Measurements from ENCODE around the gene PDE4D. TPM values are rescaled to one million over a fixed set of nuclear protein-coding genes. Genes with fewer than 3 reads are reported as not detected.

The PDE4D gene
- total RNA-seq, 2 donors from 2014 or later: 33.8 to 82.6 TPM

DNA sequence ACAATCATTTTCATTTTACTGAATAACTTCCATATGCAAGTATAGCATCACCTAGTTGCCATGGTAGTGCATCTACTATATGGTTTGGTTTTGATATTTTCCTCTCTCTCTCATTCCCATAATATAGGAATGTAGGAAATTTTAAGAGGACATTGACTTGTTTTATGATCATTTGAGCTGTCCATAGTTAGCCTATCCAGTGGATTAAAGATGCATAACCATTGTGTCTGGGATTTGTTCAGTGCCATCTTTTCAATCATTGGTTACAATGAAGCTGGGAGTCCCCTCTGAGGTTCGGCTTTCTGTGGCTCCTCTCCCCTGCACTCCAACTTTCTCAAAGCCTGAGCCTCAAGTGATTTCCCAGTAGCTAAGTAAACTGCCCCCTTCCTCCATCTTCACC lies 852.2 kb downstream of the PDE4D start:
- intact Hi-C loops (cut with DNase I): no loop called here
- ATAC-seq (no peak), DNase-seq (no peak)

DNA sequence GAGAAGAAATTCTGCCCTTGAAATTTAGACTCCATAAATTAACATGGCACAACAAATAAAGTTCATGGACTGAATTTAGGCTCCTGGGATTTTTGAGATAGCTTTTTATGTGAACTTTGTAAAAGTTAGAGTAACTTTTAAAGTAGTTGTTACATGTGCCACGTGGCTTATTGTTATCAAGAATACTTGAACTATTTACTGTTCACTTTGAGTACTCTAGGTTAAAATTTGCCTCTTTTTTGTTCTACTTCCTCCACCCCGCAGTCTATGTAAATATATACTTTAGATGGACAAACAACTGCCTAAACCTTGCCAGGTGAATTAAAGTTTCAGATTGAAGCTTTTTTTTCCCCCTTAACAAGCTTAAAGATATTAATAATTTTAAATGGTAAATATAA lies 852.7 kb downstream of the PDE4D start:
- ATAC-seq: no peak
- no peak for DNase-seq
- intact Hi-C loops (cut with DNase I): no loop called here

DNA sequence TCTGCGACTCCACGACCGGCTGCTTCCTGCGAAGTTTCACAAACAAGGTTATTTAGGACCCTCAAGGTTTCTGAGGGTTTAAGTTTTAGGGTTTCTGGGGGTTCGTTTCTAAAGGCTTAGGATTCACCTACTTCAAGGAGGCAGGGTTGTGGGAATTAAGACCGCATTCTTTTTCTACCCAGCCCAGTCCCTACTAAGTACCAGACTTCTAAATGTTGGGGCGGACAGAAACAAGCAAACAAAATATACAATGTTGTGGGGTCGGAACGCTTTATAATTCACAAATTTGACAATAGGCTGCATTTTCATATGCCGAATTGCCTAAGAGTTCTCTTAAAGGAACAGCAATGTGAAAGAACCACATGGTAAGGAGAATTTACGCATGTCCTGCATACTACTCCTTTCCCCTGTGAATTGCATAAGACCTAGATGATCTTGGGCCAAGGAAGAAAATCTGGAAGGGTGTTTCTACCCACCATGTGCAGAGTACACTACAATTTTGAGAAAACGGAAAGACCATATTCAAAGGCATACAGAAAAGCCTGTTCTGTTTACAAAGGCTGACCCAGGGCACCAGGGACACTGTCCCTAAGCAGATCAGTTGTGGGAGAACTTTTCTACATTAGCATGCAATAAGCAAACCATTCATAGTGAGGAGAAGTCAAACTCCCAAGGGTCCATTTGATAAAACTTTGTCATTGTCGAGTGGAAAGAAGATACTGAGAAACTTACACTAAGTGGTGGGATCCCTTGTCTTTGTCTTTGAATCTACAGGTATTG lies 853.3 kb downstream of the PDE4D start:
- no peak for DNase-seq

GRCh38 chr5:59039296-59040023 lies 854.1 kb downstream of the PDE4D start:
- peak; percentile 91 for DNase-seq
- intact Hi-C loops (cut with DNase I): loop anchor here (1.0 to 5.0 kb wide), 3 partner anchors 48 to 88 kb away; no protein-coding TSS in a partner anchor
- peak; percentile 76 to 86 for ATAC-seq

More for the DNA sequence above, 853.3 kb downstream of the PDE4D start:
- ATAC-seq: peak; percentile 27 to 42
- intact Hi-C loops (cut with DNase I): no loop called here

- intact Hi-C loops (cut with DNase I): loop anchor here (1.0 to 5.0 kb wide), 3 partner anchors 48 to 88 kb away; no protein-coding TSS in a partner anchor
- peak; percentile 39 for DNase-seq
- ATAC-seq: peak; percentile 60 to 69
Observed at GRCh38 chr5:59038798-59039295, 854.7 kb downstream of the PDE4D start.

- no peak for DNase-seq
- intact Hi-C loops (cut with DNase I): loop anchor here (5.0 kb wide), 2 partner anchors 49 to 89 kb away; no protein-coding TSS in a partner anchor
- no peak for ATAC-seq
Observed at GRCh38 chr5:59037941-59038797, 855.4 kb downstream of the PDE4D start.

DNA sequence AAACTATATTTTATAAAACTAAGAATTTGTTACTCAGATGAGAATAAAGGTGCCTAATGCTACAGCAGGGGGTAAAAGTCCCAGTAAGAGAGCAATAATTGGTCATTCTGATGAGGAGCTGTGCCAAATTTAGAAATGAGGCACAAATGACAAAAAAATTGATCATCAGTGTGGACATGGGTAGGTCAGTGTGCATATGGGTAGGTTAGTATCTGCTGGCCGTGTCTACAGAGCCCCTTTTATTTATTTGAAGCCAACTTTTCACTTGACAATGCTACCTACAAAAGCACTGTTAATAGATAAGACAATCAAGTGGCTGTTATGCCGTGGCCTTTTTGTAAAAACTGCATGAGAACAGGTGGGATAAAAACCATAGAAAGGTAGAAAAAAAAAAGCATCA lies 856.1 kb downstream of the PDE4D start:
- no peak for DNase-seq
- no peak for ATAC-seq
- intact Hi-C loops (cut with DNase I): loop anchor here (5.0 kb wide), 2 partner anchors 50 to 90 kb away; no protein-coding TSS in a partner anchor

DNA sequence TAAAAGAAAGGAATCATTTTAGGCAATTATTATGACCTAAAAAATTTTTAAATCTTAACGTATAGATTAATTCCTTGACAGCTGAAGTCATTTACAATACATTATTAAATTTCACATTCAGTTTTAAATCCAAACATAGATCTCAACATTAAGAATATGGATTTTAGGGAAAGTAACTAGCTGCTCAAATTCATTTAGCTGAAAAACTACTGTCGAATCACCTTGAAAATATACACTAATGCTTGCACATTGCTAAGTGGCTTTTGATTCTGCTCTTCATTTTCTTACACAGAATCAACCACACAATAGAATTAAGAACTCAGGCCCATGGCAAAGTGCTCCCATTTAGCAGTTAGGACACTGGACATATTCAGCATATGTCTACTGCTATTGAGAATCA lies 856.5 kb downstream of the PDE4D start:
- DNase-seq (no peak), ATAC-seq (no peak)
- intact Hi-C loops (cut with DNase I): loop anchor here (5.0 kb wide), 2 partner anchors 50 to 90 kb away; no protein-coding TSS in a partner anchor

DNA sequence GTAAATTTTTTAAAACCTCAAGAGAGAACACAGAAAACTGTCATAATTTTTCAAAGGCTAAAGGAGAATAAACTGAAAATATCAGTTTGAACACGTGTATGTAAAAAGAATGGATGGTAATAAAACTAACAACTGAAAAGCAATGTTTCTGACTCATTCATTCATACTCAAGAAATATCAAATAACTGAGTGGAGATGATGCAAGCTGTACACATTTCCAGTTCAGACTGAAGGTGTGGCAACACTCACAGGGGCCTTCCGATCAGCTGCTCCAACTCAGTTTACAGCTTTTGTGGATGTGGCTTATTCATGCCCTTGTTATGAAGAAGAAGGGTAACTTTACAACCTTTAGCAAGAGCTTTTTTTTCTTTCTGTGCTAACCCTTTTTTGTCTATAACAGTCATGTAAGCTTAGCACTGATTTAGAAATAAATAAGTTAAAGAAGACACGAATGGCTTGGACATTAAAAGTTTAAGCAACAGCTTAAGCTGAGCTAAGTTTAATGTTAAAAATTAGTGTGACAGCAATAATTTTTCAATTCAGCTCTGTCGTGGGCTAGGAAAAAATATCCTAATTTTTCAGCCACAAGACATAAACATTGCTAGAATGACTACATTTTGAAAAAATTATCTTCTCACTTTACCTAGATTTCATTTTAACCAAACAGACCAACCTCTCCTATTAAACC lies 857.1 kb downstream of the PDE4D start:
- intact Hi-C loops (cut with DNase I): loop anchor here (5.0 kb wide), 2 partner anchors 51 to 91 kb away; no protein-coding TSS in a partner anchor
- ATAC-seq (peak in 1 of 2 donors; percentile 7), DNase-seq (peak; percentile 47)

- no peak for DNase-seq
- intact Hi-C loops (cut with DNase I): loop anchor here (2.0 to 5.0 kb wide), 3 partner anchors 52 to 133 kb away; no protein-coding TSS in a partner anchor
- no peak for ATAC-seq
Observed at GRCh38 chr5:59035681-59036080, 857.8 kb downstream of the PDE4D start.

GRCh38 chr5:59034498-59035186 lies 858.9 kb downstream of the PDE4D start:
- ATAC-seq: no peak
- DNase-seq: no peak
- intact Hi-C loops (cut with DNase I): loop anchor here (2.0 to 5.0 kb wide), 3 partner anchors 53 to 134 kb away; no protein-coding TSS in a partner anchor

- DNase-seq: no peak
- ATAC-seq: no peak
- intact Hi-C loops (cut with DNase I): no loop called here
Observed at GRCh38 chr5:59027145-59027907, 866.2 kb downstream of the PDE4D start.

DNA sequence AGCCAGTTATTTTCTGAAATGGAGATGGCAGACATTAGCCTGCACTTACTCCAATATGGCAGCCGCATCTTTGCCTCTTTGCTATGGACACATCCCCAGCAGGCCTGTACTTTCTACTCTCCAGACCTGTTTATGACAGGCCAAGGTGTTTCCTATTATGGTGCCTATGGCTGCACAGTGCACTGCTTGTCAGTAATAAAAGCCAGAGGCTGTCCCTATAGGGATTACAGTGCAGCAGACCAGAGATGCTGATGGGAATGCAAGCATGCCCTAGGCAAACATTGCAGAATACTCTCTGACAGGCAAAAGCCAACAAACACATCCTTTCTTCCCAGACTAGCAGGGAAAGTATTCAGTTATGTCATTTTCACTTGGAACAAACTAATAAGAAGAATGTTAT lies 867.8 kb downstream of the PDE4D start:
- DNase-seq (no peak), ATAC-seq (peak in 1 of 2 donors; percentile 15)
- intact Hi-C loops (cut with DNase I): no loop called here

DNA sequence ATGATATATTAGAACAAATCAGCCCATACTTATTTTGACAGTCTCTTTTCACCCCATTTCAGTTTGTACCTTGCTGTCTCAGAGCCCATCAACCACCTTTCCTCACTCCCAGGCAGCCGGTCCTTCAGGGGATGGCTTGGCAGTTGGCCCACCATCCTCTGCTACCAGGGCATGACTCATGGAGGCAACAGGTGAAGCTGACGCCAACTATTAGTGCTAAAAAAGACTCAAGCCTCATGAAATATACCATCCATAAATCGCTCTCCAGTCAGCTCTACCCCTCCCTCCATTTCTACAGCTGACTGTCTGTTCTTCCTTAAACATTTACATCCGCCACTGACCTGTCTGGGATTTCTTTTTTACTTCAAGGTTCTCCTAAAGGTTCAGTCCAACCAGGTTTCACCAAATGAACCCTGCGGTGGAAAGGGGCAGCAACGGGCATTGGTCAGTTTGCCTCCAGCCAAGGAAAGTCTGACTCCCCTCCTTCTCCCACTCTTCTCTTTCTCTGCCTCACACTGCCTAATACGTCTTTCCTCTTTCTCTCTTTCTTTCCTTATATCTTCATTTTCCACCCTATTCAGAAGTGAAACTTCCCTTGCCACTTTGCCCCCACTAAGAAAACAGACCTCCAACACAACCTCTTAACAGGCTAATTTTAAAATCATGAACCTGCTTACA lies 871.5 kb downstream of the PDE4D start:
- DNase-seq (peak; percentile 47), ATAC-seq (peak in 1 of 2 donors; percentile 54)
- intact Hi-C loops (cut with DNase I): no loop called here

GRCh38 chr5:59021286-59021673 lies 872.2 kb downstream of the PDE4D start:
- no peak for DNase-seq
- intact Hi-C loops (cut with DNase I): no loop called here
- no peak for ATAC-seq

GRCh38 chr5:59020611-59021285 lies 872.8 kb downstream of the PDE4D start:
- ATAC-seq: no peak
- intact Hi-C loops (cut with DNase I): no loop called here

More at GRCh38 chr5:59020611-59021285, 872.8 kb downstream of the PDE4D start:
- DNase-seq: no peak

Data from left cardiac atrium (tissue), 4 donors.